HEK293 (cell line): ENCODE results near the gene RFNG.

ENCODE experiments used
- CTCF ChIP-seq: fragments of 450-650 bp; formaldehyde crosslinking; IDR thresholded peaks from 2 replicates; pipeline ENCODE4 v1.5.1; 2016; ENCODE audit warnings: missing biosample characterization, missing genetic modification characterization
- ZNF398 ChIP-seq: fragments of 450-650 bp; formaldehyde crosslinking; IDR thresholded peaks from 2 replicates; pipeline ENCODE4 v1.5.1; 2017; ENCODE audit warnings: missing biosample characterization, missing genetic modification characterization

GRCh38 chr17:82092094-82092586 lies 40.5 kb upstream of the RFNG start:
- no peak for TF ChIP-seq CTCF
- TF ChIP-seq ZNF398 (tag by site-specific recombination): no peak
